Ovary (tissue), 9 donors: ENCODE data around the gene BLACAT1. TPM values are rescaled to one million over a fixed set of nuclear protein-coding genes. Genes with fewer than 3 reads are reported as not detected.

Source experiments
- DNase-seq, 5 donors: peaks; one replicate each; pipeline ENCODE4 v3.0.0-alpha.2; 2019 to 2020
- H3K27ac ChIP-seq, 2 donors: fragments of 200-600 bp; one replicate each; pipeline versions ENCODE4 v1.5.1 to v1.8.0; 2019 to 2022
- H3K27me3 ChIP-seq: fragments of 200-600 bp; one replicate; pipeline ENCODE4 v1.8.0; 2022
- H3K36me3 ChIP-seq: fragments of 200-600 bp; sonication (generic); one replicate; pipeline ENCODE4 v1.5.1; 2019
- H3K4me1 ChIP-seq: one replicate; pipeline ENCODE4 v1.8.1; 2013; ENCODE audit warnings: mild to moderate bottlenecking, moderate library complexity; ENCODE audit not compliant: insufficient read depth
- H3K4me3 ChIP-seq: fragments of 200-600 bp; sonication (generic); one replicate; pipeline ENCODE4 v1.5.1; 2017
- H3K9me3 ChIP-seq, 2 donors: fragments of 200-600 bp in 1 of 2; sonication (generic) in 1 of 2; one replicate each; pipeline versions ENCODE4 v1.5.1 to v1.8.1; 2013 to 2019; ENCODE audit warnings: mild to moderate bottlenecking in 1 of 2, moderate library complexity in 1 of 2
- CTCF ChIP-seq, 3 donors: fragments of 450-650 bp in 2 of 3; fragments of 200-600 bp in 1 of 3; IDR thresholded peaks; one replicate each; pipeline versions ENCODE4 v1.5.1 to v1.8.0; 2016 to 2022; ENCODE audit warnings: antibody characterized with exemption in 3 of 3, mild to moderate bottlenecking in 1 of 3
- EP300 ChIP-seq: sonication (generic); formaldehyde crosslinking; IDR thresholded peaks from one replicate; pipeline ENCODE4 v1.6.1; 2017; ENCODE audit warnings: antibody characterized with exemption
- POLR2A ChIP-seq: fragments of 450-650 bp; IDR thresholded peaks from one replicate; pipeline ENCODE4 v1.6.1; 2017; ENCODE audit warnings: antibody characterized with exemption, mild to moderate bottlenecking, moderate library complexity
- WGBS, 3 donors: extraction: QIAGEN DNeasy Blood & Tissue Kit in 1 of 3; methylation state at CpG; one replicate each; pipeline versions ENCODE4 v1.1.5 to v1.1.7; 2013 to 2017; 5-methylcytosine and 5-hydroxymethylcytosine counted together
- intact Hi-C, 4 donors: fragments of 100-400 bp; cut with DNase I; formaldehyde crosslinking; loops; one replicate each; pipeline versions ENCODE4 v1.11.0 to v1.15.1; 2022 to 2023
- polyA plus RNA-seq, 2 donors: library from polyadenylated mRNA; stranded (reverse); fragments of 200-250 nt in 1 of 2; fragments of 350-450 nt in 1 of 2; fragmentation: Illumina TruSeq in 1 of 2; extraction: RNeasy Lipid Tissue Mini Kit (QIAGEN cat#74804) in 1 of 2; gene quantifications; one replicate each; pipeline ENCODE4 v1.2.3, GENCODE V29; 2013 to 2014
- total RNA-seq, 7 donors: library from RNA; depleted of rRNA in 2 of 7; stranded (reverse); fragments of >200 nt in 2 of 7; fragmentation: NEBNext Ultra II Directional in 3 of 7; extraction: Animal tissue kit (Norgen Biotek cat#: 25700) in 3 of 7; gene quantifications; one replicate each; pipeline versions ENCODE4 v1.1.0 to v1.2.4, GENCODE V29; 2016 to 2023
- donor health status: DM: no; HTN: no; CAD: no; lungs with moderate emphysema.
- donor health status: DM: no; HTN: no; CAD: no.
- donor health status: Bipolar disorder and iron deficiency.
- donor health status: DM: yes; HTN: yes; CAD: no.
- donor health status: DM: no; HTN: no; CAD: no.
- donor health status: DM: yes; HTN: yes; CAD: no.

BLACAT1 gene
- total and polyA plus RNA-seq, 9 donors: 0.08 to 2.1 (median 0.51) TPM

GRCh38 chr1:205449254-205449749 is 6.5 kb downstream of the BLACAT1 start:
- H3K4me3 ChIP-seq: no peak overlapping the region
- no peaks in the 10 kb centered on the region for H3K27me3 ChIP-seq

GRCh38 chr1:205448540-205449253 is 7.1 kb downstream of the BLACAT1 start:
- Histone ChIP-seq H3K36me3 (no peaks in the 10 kb centered on the region), H3K4me3 (no peak overlapping the region), H3K4me1 (peaks cover 10% of the 10 kb centered on the region), H3K27ac (no peak overlapping the region), H3K27me3 (no peaks in the 10 kb centered on the region), H3K9me3 (no peaks in the 10 kb centered on the region)
- WGBS, 3 donors: 81 to 88% (median 81%) methylated on average over 6 of the region's 6 CpGs
- TF ChIP-seq POLR2A (no peak), CTCF (IDR thresholded peaks at IDR 0.05) (no peak), EP300 (no peak)
- intact Hi-C loops: no loop called here
- DNase-seq: no peak

More at GRCh38 chr1:205449254-205449749, 6.5 kb downstream of the BLACAT1 start:
- TF ChIP-seq POLR2A (no peak), EP300 (no peak), CTCF (IDR thresholded peaks at IDR 0.05) (no peak)
- no peaks in the 10 kb centered on the region for H3K36me3 ChIP-seq
- no peaks in the 10 kb centered on the region for H3K9me3 ChIP-seq
- WGBS, 3 donors: 85 to 88% (median 87%) methylated on average over 4 of the region's 4 CpGs
- no peak overlapping the region for H3K27ac ChIP-seq
- intact Hi-C loops: no loop called here
- DNase-seq: no peak
- peaks cover 4% of the 10 kb centered on the region for H3K4me1 ChIP-seq

GRCh38 chr1:205447457-205448341 is 8.1 kb downstream of the BLACAT1 start:
- H3K4me1 ChIP-seq: peaks cover 10% of the 10 kb centered on the region
- no peaks in the 10 kb centered on the region for H3K27me3 ChIP-seq
- H3K4me3 ChIP-seq: no peak overlapping the region
- TF ChIP-seq POLR2A (no peak), EP300 (no peak), CTCF (IDR thresholded peaks at IDR 0.05) (no peak)
- H3K9me3 ChIP-seq: no peaks in the 10 kb centered on the region
- intact Hi-C loops: no loop called here
- peak in 4 of 5 donors; percentile 43 to 71 (median 54) for DNase-seq
- no peaks in the 10 kb centered on the region for H3K36me3 ChIP-seq
- H3K27ac ChIP-seq: no peak overlapping the region
- WGBS, 3 donors: 36 to 42% (median 37%) methylated on average over 19 of the region's 19 CpGs

GRCh38 chr1:205446828-205447227 is 9.0 kb downstream of the BLACAT1 start:
- no peaks in the 10 kb centered on the region for H3K9me3 ChIP-seq
- no peaks in the 10 kb centered on the region for H3K36me3 ChIP-seq
- no peak overlapping the region for H3K4me3 ChIP-seq
- no peaks in the 10 kb centered on the region for H3K27me3 ChIP-seq
- DNase-seq: no peak
- H3K4me1 ChIP-seq: peaks cover 10% of the 10 kb centered on the region
- 53 to 75% (median 54%) methylated on average over 9 of the region's 9 CpGs for WGBS, 3 donors
- intact Hi-C loops: no loop called here
- H3K27ac ChIP-seq: no peak overlapping the region
- TF ChIP-seq EP300 (no peak), POLR2A (no peak), CTCF (IDR thresholded peaks at IDR 0.05) (no peak)
